GM04503 (cell line): ENCODE data around the gene PTAR1.

ENCODE experiments used
- DNase-seq: peaks from one replicate; pipeline ENCODE4 v3.0.0-alpha.2; 2012; ENCODE audit warnings: low read depth

PTAR1 gene

DNA sequence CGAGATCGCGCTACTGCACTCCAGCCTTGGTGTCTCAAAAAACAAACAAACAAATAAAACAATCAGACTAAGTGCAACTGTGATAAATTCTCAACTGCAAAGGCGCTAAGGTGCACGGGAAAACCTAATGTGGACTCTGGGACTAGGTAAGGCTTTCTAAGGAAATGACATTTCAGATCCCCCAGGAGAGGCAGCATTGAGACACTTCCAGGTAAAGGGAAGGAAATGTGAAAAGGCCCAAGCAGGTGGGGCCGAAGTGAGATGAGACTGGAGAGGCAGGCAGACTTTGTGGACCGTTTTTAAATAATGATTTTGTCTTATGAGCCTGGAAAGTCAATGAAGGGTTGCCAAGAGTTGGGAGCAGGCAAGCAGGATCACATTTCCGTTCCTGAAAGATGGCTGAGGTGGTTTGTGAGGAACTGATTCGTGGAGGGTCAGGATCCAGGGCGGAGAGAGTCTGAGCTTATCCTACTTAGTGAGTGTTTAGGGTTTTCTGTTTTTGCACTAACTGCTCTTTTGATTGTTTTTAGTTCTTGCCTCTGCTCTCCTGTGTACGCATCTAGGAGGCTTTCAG, 85.6 kb downstream of the PTAR1 start:
- DNase-seq, result no peak

DNA sequence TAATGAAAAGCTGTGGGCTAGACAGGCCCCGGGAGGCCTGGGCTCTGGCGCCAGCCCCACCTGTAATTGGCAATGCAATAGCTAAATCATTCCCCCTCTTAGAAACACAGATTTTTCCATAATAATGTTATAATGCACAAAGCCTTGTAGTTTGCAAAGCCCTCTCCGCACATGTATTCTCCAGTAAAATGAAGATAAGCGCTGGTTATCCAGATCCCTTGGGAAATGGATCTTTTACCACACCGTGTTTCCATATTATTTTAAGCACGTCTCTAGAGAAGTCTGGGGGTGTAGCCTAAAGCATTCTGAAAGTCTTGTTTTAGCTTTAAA, 86.5 kb downstream of the PTAR1 start:
- no peak for DNase-seq

DNA sequence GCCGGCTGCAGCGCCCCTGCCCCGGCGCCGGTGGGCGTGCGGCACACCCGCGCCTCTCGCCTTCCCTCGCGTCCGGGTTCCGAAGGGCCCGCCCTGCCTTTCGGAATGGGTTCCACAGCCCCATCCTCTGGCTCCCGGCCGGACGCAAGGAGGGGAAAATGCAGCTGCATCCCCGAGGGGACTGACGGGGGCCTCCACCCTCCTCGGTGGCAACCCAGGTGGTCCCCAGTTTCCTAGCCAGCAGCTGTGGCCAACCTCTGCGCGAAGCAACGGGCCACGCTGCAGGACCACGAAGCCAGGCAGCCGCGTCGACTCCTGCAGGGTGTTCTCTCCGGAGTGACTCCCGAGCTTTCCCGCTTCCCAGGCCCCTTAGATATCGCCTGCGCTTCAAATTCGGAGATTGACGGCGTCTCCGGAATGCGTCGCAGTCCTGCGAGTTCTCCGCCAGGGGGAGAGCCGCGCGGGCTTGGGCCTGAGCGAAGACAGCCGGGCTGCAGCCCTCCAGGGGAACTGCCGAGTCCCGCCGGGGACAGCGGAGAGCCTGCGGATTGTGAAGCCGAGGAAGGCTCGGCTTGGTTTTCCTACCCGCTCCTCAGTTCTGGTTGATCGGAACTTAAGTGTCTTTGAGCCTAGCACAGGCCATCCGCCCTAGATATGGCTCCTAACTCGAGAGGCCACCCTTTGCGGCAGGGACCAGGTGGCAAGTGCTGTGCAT, 87.1 kb downstream of the PTAR1 start:
- DNase-seq, result peak; percentile 34

DNA sequence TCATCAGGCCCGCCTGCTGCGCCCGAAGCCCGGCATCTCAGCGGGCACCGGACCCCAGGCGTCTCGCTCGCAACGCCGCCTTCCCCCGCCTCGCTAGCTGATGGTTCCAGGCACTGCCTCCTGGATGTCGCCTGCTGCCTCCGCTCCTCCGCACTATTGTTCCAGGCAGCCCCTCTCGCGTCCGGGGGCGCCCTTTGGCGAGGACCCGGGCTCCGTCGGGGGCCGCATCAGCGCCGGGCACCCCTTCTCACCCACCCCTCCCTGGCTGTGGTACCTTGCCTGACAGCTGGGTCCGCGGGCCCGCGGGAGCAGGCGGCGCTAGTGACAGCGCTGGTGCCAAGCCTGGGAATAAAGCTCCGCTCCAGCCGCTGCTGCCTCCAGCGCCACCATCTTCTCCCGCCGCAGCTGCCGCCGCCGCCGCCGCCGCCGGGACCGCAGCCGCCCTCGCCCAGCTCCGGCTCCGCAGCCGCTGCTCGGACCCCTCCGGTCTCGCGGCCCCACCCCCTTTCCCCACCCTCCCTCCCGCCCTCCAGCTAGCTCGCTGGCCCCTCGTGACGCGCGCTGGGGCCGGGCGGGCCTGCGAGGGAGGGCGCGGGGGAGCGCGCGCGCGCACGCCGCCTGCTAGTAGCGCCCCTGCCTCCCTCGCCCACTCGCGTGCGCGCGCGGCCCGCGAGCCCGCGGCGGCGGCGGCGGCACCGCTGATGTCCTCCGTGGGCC, 87.8 kb downstream of the PTAR1 start, which contains the start of gene APBA1:
Gene APBA1 (minus strand): TSS at position 493 of the 717 bp plus-strand sequence.
- DNase-seq, result no peak

DNA sequence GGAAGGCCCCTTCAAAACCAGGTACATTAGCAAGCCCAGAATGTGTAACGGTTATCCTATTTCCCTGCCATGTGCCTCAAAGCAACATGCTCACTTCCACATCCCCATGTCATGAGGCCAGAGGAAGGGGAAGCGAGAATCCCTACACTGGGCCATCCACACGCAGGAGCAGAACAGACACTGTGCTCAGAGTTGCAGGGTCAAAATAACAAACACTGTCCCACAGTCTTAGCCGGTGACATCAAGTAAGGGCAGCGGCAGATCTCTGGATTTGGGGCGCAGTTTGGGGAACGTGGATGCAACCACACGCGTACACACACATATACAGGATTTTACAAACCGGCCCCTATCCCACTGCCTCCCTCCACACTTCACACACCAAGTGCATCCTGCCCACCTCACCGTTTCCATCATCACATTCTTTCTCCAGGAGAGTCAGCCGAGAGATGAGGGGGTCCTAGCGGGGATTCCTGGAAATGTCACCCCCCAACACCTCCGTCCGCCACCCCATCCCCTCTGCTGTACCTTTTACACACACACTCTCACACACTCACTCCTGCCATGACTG, 88.4 kb downstream of the PTAR1 start:
- DNase-seq, result no peak

DNA sequence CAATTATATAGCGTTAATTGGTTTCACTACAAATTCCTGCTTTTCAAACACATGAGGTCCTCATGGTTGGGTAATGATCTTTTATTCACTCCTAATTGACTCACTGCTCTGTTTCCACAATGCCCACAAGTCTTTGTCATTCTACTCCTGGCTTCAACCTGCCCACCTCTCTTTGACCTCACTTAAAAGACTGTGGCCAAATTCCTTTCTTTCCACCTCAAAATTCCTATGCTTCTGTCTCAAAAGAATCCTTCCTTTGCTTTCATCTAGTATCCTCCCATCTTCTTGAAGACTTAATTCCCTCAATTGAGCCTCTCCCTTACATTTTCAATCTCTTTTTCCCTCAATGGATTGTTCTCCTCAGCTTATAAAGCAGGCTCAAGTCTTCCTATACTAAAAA, 92.5 kb downstream of the PTAR1 start:
- no peak for DNase-seq

DNA sequence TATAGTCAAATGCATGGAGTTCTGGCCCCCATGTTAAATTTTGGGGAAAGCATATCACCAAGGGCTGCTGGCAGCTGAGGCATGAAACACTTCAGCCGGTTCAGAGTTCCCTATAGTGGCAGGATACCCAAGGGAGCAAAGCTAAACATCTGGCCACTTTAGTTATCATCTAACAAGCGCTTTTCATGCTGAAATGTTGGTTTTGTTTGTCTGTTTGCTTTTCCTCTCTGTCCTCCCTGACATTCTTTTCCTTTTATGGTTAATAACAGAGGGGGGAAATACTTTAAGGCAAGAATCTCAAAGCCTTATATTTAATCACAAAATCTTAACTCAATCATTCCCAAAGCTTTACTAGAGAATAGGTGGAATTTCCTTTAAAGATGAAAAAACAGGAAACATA, 99.5 kb downstream of the PTAR1 start:
- DNase-seq, result no peak
